HuH-7 (cell line): ENCODE results near the gene RNFT2.

Source experiments
- DNase-seq: peaks from one replicate; pipeline ENCODE4 v3.0.0; 2011; ENCODE audit warnings: low spot score

Gene RNFT2

GRCh38 chr12:116878567-116879508, 140.7 kb downstream of the RNFT2 start:
- DNase-seq: no peak

DNA sequence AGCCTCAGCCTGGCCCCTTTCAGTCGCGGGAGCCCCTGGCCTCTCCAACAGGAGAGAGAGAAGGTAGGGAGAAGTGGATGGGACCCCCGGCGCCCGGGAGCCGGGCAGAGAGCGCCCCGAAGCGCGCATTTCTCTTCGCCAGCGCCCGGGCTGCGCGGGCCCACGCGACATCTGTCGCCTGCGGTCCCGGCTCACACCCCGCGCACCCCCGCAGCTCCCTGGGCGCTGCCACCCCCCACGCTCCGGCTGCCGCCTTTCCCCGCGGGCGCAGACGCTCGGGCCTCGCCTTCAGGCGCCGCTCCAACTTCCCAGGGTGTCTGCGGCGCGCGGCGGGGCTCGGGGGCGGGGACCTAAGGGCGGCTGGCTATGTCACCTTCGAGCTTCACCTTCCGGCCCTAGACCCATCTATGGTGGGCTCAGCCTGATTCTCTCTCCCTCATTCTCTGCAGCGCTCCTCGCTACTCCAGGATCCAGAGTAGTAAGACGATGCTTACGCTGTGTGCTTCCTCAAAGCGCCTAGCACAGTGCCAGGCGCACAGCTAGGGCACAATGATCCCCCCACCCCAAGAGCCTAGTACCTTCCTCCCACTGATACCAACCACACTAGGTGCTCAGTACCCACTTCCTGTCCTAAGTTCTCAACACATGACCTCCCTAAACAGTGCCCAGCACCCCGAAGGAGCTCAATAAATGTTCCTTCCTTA, 141.5 kb downstream of the RNFT2 start:
- no peak for DNase-seq

DNA sequence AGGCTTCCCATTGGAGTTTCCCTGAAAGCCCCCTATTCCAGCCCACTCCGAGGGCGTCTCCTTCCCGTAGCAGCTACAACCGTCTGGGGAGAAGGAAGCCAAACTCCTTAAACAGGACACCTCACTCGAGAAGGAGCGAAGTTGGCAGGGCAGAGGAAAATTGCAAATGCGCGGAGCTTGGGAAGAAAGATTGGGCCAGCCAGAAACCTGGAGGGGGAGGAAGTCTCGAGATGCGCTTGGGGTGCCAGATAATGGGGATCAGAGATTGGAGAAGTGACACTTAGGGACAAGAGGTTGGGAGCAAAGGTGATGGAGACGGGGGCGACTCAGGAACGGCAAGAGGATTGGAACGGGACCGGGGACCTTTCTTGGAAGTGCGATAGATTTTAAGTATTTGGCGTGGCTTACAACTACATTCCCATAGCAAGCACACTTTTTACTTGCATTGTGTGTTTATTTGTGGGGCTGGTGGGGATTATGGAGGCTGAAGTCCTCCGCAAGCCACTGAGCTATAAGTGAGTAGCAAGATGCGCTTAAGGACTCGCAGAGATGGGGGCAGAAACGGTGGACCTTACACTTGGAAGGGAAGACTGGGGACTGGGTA, 142.2 kb downstream of the RNFT2 start:
- no peak for DNase-seq

DNA sequence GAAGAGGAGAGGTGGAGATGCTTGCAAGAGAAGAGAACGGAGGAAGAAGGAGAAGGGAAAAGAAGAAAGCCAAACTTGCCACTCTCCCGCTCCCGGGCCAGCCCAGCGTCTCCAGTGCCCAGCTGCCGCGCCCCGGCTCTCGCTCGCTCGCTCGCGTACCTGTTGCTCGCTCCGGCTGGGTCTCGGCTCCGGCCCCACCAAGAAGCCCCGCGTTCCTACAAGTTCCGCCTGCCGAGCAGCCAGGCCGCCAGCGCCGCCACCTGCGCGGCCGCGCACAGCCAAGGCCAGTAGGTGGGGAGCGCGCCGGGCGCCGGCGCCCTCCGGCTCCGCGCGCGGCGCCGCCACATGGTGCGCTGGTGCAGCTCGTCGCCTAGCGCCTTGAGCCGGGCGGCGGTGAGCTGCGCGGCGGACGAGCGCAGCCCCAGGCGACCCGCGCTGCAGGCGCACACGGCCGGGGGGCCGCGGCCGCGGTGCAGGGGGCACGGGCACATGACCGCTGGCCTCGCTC, 142.8 kb downstream of the RNFT2 start:
- peak; percentile 59 for DNase-seq

DNA sequence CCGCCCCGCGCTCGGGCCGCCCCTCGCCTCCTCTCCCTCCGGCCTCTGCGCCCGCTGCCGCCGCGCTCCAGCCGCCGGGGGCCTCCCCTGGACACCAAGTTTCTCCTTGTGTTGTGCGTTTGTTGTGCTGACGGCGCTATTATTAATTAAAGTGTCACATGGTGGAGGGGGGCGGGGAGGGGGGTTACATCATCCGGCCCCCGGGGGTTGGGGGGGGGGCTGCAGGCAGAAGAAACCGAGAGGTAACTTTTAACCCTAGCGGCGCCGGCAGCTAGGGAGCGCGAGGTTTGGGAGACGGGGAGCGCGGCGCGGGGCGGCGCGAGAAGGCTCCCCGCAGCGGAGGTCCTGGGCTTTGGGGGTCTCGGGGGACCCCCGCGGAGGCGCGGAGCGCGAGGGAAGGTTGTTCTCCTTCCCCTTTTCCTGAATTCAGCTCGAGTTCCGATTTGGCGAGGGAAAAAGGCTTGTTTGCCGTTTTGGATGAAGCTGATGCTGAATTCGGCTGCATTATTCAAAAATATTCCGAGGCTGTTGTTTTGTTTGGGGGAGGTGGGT, 143.3 kb downstream of the RNFT2 start, which contains the start of gene HRK:
HRK (minus strand) TSS at position 117 of the 552 bp plus-strand sequence. CDS start 134 bp downstream, outside the sequence.
- peak; percentile 49 for DNase-seq

GRCh38 chr12:116881877-116882507, 143.9 kb downstream of the RNFT2 start:
- DNase-seq: no peak

- no peak for DNase-seq
Measured at GRCh38 chr12:116882742-116883141, 144.6 kb downstream of the RNFT2 start.

- no peak for DNase-seq
Measured at GRCh38 chr12:116884871-116885270, 146.8 kb downstream of the RNFT2 start.

- no peak for DNase-seq
Measured at GRCh38 chr12:116885491-116885890, 147.4 kb downstream of the RNFT2 start.

GRCh38 chr12:116887244-116887643, 149.1 kb downstream of the RNFT2 start:
- no peak for DNase-seq

- DNase-seq: no peak
Measured at GRCh38 chr12:116887897-116888296, 149.8 kb downstream of the RNFT2 start.

- no peak for DNase-seq
Measured at GRCh38 chr12:116890330-116890729, 152.2 kb downstream of the RNFT2 start.

DNA sequence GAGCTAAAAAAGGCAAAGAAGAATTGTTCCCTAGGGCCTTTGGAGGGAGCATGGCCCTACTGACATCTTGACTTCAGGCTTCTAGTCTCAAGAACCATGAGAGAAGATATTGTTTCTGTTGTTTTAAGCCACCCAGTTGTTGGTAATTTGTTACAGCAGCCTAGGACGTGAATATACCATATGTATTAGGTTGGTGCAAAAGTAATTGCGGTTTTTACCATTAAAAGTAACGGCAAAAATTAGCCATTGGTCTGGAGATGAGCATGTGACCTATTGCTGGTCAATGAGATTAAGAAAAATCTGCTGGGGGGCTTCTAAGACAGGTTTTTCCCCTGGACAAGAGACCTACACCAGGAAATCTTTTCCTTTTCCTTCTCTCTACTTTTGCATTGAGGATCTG, 152.9 kb downstream of the RNFT2 start:
- no peak for DNase-seq

DNA sequence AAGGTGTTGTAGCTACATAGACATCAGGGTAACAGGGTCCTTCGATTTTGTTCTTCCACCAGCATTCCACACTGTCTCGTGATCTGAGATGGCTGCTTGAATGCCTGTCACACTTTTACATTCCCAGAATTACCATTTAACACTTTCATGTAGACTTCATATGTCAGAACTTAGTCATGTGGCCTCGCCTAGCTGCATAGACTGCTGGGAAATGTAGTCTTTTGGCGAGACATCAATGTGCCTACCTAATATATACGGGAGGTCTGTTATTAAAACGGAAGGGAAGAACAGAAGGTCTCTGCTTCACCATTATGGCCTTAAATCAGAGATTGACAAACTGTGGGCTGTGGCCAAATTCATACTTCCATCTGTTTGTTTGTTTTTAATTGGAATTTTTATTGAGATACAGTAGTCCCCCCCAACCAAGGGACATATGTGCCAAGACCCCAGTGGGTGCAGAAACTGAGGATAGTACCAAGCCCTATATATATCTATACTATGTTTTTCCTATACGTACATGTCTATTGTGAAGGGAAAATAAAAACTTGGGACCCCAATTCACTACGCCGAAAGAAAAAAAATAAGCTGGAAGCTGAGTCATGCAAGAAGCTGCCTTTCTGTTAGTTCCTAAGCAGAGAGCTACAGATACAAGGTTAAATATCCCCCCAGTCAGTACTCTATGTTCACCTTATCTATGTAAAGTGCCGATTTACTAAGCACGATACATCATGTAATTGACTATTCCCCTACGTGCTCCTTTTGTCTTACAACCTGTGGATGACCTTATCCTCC, 154.4 kb downstream of the RNFT2 start:
- no peak for DNase-seq

DNA sequence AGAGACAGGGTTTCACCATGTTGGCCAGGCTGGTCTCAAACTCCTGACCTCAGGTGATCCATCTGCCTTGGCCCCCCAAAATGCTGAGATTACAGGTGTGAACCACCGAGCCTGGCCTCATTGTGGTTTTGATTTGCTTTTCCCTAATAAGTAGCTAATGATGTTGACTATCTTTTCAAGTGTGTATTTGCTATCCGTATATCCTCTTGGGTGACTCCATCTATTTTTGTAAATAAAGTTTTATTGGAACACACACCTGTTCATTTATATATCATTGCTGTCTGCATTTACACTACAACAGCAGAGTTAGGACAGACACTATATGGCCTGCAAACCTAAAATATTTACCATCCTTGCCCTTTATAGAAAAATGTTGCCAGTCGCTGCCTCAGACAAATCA, 156.8 kb downstream of the RNFT2 start:
- DNase-seq: no peak

- DNase-seq: no peak
Measured at GRCh38 chr12:116896411-116896924, 158.4 kb downstream of the RNFT2 start.

DNA sequence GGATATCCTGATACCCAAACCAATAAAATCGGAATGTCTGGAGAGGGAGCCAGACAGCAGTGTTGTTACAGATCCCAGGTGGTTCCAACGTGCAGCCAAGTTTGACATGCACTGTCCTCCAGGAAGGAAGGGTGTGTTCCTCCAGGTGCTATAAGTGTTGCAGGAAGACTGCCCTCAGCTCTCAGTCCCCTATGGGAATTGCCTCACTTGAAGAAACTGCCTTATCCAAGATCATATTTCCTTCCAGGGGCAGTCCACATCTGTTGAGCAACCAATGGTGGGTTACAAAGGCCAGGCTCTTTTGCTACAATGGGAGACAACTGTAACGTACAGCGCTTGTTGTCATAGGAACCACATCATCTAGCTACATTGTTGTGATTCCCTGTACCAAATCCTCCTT, 159.4 kb downstream of the RNFT2 start:
- DNase-seq: no peak

DNA sequence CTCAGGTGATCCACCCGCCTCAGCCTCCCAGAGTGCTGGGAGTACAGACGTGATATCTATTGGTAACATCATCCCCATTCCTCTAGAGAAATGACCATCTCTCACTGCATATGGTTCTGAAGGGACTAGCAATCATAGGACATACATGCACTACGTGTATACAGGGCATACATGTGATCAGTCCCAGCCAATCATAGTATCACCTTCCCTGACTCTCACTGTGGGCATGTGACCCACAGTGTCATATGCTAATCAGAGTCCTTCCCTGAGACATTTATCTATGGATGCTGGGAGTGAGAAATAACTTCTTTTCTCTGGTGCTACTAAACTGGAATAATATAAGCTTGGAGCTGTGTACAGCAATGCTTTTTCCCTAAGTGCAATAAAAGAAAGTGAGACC, 160.6 kb downstream of the RNFT2 start:
- no peak for DNase-seq

DNA sequence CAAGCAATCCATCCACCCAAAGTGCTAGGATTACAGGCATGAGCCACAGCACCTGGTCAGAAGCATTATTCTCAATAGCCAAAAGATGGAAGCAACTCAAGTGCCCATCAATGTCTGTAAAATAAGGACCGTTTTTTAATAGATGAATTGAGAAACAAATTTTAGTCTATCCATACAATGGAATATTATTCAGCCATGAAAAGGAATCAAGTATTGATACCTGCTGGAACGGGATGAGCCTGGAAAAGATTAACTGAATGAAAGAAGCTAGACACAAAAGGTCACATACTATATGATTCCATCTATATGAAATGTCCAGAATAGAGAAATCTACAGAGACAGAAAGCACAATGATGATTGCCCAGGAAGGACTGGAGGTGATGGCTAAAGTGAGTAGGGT, 163.5 kb downstream of the RNFT2 start:
- no peak for DNase-seq
